HG03520 (cell line): Measurements from ENCODE around the gene RPS6KA4.

Experiments used
- ATAC-seq: cut with Tn5 transposase; IDR thresholded peaks from one replicate; pipeline ENCODE4 v1.9.1; 2021; ENCODE audit warnings: mild to moderate bottlenecking, moderate library complexity; ENCODE audit not compliant: unreplicated experiment

RPS6KA4 gene

DNA sequence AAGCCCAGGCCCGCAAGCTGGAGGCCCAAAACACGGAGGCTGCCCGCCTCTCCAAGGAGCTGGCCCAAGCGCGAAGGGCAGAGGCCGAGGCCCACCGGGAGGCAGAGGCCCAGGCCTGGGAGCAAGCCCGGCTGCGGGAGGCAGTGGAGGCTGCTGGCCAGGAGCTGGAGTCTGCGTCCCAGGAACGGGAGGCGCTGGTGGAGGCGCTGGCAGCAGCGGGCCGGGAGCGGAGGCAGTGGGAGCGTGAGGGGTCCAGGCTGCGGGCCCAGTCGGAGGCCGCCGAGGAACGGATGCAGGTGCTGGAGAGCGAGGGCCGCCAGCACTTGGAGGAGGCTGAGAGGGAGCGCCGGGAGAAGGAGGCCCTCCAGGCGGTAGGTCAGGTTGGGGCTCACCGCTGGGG is 14.2 kb upstream of the RPS6KA4 start:
- no peak for ATAC-seq

DNA sequence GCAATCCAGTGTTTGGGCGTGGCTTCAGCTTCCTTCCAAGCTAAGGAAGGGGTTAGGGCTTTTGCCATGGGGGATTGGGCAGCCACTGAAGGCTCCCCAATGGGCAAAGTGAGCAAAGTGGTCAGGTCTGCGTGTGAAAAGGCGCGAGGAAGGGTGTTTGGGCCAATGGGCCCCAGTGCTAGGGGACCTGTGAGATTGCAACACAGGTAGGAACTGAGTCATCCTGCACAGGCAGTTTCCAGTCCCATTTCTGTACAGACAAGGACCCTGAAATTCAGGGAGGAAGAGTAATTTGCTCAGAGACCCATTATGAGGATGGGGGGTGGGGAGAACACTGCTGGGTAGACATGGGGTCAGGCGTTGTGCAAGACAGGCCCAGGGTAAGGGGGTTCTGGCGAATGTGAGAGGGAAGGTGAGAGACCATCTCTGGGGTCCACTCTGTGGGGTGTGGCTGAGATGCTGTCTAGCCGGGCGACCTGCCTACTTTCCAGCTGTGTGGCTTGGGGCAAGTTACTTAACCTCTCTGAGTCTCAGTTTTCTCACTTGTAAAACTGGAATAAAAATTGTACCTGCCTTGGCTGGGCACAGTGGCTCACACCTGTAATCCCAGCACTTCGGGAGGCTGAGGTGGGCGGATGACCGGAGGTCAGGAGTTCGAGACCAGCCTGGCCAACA is 11.6 kb upstream of the RPS6KA4 start:
- no peak for ATAC-seq

DNA sequence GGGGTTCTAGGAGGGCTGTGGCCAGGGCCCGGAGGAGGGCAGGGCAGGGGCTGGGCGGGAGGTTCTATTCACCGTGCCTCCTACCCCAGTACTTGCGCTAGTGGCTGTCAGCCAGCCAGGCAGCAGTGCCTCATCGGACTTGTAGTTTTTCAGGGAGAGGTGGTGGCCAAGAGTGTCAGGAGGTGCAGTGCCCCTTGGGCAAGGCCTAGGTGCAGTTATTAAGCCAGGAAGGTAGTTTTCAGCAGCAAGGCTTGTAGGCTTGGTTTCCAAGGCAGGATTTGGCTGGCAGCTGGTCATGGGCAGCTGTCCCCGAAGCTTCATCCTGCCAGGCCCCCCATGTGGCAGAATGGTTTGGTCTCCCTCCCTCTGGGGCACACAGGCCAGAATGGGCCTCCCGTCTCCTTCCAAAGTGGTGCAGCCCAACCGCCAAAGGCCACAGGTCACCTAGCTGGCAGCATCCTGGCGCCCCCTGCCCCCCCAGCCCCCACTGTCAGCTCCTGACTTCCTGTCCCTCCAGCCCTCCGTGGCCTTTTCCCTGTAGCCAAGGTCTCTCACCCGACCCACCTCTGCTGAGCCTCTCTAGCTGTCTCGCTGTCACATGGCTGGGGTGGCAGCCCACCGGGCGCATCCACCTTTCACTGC is 10.5 kb upstream of the RPS6KA4 start:
- no peak for ATAC-seq

DNA sequence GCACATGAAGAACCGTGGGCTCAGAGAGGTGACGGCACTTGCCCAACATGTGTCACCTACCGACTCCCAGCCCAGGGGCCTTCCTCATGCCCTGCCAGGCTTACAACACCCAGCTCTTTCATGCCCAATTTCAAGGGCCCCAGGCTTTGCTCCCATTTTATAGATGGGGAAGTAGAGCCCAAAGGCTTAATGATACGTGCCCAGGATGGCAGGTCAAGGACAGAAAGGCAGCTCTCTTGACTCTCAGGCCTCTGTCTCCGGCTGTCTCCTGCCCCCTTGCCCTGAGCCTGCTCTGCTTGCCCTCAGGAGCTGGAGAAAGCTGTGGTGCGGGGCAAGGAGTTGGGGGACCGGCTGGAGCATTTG is 10.0 kb upstream of the RPS6KA4 start:
- ATAC-seq: no peak

DNA sequence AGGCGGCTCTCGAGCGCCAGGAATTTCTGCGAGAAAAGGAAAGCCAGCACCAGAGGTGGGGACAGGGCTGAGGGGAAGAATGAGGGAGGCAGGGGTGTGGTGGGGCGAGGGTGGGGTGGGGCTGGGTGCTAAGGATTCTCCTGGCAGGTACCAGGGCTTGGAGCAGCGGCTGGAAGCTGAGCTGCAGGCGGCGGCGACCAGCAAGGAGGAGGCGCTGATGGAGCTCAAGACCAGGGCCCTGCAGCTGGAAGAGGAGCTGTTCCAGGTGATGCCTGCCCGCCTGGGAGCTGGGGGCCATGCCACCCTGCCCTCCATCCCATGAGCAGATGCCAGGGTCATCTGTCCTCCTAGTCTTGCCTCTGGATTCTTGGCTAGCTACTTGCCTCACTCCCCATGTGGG is 9.6 kb upstream of the RPS6KA4 start:
- no peak for ATAC-seq

DNA sequence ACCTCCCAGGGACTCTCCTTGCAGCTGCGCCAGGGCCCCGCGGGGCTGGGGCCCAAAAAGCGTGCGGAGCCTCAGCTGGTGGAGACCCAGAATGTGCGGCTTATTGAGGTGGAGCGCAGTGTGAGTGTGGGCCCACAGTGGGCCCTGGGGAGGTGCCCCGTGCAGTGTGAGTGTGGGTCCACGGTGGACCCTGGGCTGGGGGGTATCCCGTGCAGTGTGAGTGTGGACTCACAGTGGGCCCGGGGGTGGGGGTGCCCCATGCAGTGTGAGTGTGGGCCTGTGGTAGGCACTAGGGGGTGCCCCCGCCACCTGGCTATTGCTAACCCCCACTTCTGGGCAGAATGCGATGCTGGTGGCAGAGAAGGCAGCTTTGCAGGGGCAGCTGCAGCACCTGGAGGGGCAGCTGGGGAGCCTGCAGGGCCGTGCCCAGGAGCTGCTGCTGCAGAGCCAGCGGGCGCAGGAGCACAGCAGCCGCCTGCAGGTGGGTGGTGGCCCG is 7.8 kb upstream of the RPS6KA4 start:
- ATAC-seq: no peak

DNA sequence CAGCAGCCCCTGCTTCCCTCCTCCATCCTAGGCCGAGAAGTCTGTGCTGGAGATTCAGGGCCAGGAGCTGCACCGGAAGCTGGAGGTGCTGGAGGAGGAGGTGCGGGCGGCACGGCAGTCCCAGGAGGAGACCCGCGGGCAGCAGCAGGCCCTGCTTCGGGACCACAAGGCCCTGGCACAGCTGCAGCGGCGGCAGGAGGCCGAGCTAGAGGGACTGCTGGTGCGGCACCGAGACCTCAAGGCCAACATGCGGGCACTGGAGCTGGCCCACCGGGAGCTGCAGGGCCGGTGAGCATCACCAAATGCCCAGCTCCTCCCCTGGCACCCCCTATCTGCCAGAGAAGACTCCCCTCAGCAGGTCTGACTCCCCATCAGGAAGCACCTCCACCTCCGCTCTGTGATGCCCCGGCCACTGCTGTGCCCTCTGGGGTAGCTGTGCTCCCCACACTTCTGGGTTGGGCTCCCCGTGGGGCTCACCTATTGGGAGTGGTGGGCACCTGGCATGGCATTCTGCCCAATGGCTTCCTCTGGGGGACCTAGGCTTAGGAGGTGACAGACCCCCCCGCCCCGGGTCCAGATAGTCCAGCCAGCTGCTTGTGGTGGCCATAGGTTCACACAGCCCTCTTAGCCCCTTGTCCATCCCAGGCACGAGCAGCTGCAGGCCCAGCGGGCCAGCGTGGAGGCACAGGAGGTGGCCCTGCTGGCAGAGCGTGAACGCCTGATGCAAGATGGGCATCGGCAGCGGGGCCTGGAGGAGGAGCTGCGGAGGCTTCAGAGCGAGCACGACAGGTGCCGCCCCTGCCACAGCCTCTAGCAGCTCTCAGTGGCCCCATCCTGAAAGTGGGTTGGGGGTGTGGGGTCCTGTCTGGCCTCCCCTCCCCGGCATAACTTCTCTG is 6.6 kb upstream of the RPS6KA4 start:
- no peak for ATAC-seq

DNA sequence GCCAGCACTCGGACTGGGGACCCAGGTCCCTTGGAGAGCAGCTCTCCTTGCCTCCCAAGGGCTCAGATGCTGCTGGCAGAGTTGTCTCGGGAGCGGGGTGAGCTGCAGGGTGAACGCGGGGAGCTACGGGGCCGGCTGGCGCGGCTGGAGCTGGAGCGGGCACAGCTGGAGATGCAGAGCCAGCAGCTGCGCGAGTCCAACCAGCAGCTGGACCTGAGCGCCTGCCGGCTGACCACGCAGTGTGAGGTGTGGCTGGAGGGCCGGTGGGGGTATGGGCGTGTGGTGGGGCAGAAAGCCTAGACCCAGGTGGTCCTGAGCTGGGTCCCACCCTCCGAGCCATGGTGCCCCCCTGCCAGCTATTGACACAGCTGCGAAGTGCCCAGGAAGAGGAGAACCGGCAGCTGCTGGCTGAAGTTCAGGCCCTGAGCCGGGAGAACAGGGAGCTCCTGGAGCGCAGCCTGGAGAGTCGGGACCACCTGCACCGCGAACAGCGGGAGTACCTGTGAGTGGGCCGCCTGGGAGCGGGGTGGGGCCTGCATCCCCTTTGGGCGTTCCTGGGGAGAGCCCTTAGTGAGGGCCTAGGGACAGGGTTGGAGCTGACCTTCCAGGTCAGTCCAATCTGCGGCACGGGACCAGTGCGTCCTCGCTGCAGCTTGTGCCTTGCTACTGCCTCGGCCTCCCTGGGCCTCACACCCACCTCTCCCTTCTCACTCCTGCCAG is 5.8 kb upstream of the RPS6KA4 start:
- ATAC-seq: no peak

DNA sequence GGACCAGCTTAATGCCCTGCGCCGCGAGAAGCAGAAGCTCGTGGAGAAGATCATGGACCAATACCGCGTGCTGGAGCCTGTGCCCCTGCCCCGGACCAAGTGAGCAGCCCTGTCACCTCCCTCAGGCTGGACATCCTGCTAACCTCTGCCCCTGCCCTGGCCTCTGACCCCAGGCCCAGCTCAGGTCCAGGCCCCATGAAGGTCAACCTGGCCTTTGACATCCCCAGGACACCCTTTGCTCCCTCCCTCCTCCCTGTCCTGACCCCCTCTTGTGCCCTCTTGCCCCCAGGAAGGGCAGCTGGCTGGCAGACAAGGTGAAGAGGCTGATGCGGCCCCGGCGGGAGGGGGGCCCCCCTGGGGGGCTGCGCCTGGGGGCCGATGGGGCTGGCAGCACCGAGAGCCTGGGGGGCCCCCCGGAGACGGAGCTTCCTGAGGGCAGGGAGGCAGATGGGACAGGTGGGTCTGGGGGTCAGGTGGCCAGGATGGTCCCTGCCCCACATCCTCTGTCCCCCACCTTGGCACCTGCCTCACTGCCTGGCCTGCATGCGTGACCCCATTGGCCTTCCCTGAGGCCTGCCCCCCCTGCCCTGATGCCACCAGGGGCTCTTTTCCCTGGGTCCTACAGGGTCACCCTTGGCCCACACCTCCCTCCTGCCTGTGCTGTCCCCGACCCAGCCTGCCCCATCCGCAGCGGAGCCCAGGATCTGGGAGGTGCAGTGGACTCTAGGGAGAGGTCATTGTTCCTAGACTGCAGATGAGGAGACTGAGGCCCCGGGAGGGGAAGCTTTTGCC is 5.1 kb upstream of the RPS6KA4 start:
- ATAC-seq: no peak

DNA sequence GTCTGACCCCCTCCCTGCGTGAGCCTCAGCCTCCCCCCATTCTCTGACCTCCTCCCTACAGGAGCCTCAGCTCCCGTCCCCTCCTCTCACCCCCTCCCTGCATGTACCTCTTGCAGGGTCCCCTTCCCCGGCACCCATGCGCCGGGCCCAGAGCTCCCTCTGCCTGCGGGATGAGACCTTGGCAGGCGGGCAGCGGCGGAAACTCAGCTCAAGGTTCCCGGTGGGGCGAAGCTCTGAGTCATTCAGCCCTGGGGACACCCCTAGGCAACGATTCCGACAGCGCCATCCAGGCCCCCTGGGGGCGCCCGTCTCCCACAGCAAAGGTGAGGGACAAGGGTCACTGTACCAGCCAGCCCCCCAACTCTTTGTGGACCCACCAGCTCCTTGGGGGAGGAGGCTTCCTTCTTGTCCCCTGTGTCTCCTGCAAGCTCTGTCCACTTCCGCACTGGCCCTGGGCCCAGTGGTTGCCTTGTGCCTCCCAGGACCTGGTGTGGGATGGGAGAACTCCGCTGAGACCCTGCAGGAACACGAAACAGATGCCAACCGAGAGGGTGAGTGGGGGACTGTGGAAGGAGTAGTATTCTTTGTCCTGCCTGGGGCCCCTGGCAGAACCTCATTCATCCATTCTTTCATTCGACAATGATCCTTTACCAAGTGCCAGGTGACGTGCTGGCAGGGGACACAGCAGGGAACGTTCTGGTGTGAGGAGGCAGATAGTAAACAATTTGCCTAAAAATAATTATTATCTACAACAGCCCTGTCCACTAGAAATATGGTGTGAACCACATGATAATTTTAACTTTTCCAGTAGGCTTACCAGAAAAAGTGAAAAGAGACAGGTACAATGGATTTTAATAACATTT is 3.7 kb upstream of the RPS6KA4 start:
- ATAC-seq: no peak

DNA sequence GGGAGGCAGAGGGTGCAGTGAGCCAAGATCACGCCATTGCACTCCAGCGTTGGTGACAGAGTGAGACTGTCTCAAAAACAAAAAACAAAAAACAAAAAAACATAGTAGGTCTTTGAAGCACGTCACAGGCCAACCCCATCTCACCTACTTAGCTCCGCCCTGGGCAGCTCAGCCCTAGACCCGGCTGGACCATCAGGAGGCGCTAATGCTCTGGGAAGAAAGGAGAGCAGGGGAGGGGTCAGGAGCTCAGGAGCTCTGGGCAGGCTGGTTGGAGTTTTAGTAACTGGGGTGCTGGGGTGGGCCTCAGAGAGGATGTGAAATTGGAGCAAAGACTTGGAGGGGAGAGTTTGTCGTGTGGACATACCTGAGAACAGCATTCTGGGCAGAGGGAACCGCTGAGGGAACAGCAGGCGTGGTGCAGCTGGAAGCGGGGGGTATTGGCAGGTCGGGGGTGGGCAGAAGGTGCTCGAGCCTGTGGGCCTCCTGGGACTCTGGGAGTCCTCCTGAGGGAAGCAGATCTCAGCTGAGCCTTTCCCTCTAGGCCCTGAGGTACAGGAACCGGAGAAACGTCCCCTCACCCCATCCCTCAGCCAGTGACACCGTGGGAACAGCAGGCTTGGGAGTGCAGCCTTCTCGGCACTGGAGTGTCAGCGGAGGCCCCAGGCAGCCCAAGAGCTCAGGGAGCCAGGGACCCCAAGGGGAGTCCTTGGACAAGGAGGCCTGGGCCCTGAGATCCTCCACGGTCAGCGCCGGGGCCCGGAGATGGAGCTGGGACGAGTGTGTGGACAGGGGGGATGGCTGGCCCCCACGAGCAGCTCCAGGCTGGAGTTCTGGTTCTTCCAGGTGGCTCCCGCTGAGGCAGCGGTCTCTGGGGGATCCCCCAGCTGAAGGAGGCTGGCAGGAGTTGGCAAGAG is 2.2 kb upstream of the RPS6KA4 start:
- ATAC-seq: no peak

DNA sequence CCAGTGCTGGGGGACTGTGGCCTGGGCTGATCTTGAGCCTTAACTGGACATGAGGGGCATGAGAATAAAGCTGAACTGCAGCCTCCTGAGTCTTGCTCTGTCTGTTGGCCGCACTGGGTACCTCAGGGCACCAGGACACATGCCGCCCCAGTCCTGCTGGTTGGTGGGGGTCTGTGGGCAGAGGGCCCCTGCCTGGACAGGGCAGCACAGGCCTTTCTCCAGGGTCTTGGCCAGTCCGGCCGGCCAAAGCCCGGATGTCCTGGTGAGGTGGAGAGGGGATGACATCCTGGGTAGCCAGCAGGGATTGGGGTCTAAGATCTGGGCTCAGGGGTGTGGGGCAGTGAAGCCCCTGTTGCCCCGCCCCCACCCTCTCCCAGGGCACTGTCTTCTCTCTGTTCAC is 1.5 kb upstream of the RPS6KA4 start:
- ATAC-seq: no peak

DNA sequence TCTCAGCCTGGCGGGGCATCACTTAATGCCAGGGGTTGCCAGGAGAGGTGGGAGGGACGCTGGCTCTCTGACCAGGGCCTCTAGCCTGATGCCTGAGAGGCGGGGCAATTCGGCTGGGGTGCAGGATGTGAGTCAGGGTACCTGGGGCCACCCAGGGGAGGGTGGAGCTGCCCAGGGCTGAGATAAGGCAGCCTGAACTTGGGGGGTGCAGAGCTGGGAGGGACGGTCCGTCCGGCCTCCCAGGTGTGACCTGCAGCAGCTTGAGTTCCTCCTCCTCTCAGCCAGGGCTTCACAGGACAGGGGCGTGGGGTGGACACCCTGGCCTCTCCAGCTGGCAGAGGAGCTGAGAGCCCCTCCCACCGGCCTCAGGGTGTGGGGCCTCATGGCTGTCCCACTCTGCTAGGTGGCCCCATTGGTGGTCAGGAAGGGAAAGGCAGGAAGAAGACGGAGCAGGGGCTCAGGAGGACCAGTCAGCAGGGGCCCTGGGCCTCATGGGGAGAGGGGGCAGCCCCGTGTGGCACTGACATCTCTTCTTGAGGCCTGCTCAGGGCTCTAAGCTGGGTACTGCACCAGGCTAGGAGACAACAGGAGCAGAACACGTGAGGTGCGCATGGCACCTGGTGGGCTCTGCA is 942 bp upstream of the RPS6KA4 start:
- ATAC-seq: no peak

DNA sequence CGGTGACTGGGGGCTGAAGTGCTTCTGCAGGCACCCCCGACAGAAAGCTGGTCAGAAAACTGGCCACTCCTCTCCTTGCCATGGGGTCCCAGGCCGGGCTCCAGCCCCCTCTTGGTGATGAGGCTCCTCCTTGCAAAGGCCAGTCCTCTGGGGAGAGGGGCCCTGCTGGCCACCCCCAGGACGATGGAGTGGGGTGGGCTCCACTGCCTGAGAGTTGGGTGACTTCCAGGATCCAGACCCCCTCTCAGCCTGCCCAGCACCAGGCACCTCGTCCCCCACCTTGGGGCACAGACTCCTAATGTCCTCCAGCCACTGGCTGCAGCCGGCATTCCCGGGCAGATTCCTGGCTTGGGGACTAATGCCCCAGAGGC is 441 bp upstream of the RPS6KA4 start:
- ATAC-seq: no peak

DNA sequence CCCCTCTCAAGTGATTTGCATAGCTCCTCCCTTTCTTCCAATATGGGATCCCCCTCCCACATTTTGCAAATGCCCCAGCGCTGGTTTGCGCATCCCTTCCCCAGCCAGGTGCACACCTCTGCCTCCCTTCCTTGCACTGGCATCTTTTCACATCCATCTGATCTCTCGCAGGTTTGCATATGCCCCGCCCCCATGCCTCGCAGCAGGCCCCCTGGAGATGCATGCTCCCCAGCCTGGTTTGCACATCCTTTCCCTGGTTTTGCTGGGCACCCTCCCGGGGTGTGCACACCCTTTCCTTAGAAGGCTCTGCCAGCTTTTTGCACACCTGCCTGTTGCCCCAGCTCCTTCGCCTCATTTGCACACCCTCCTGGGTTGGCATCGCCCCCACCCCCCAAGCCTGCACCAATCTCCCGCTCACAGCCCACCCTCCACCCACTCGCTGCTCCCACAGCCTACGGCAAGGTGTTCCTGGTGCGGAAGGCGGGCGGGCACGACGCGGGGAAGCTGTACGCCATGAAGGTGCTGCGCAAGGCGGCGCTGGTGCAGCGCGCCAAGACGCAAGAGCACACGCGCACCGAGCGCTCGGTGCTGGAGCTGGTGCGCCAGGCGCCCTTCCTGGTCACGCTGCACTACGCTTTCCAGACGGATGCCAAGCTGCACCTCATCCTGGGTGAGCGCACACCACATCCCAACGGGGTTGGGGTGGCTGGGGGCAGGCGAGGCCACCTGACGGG is 917 bp downstream of the RPS6KA4 start:
- no peak for ATAC-seq

DNA sequence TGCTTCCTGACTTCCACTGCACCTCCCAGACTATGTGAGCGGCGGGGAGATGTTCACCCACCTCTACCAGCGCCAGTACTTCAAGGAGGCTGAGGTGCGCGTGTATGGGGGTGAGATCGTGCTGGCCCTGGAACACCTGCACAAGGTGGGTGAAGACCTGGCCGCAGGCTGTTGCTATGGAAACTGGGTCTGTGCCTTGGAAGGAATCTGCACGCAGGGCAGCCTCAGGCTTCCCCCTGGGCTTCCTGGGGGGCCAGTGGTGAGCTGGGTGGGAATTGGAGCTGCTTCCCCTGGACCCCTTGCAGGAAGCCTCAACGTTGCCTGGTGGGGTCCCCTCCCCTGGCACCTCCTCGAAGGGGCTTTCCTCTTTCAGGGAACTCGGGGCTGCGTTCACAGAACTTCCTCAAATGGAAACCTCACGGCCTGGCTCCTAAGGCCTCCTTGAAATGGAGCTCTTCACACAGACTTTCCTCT is 1.5 kb downstream of the RPS6KA4 start:
- ATAC-seq: no peak

DNA sequence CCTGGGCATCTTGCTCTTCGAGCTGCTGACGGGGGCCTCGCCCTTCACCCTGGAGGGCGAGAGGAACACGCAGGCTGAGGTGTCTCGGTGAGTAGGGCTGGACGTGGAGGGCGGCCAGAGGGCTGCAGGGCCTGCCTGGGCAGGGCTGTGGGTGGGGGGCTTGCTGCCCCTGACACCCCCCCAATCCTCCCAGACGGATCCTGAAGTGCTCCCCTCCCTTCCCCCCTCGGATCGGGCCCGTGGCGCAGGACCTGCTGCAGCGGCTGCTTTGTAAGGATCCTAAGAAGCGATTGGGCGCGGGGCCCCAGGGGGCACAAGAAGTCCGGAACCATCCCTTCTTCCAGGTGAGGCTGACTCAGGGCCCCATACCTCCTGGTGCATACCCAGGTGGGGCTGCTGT is 2.7 kb downstream of the RPS6KA4 start:
- ATAC-seq: no peak
